ENCODE results near the gene STARD9.

GRCh38 chr15:42640109-42640508 lies 64.7 kb downstream of the STARD9 start:
- TF ChIP-seq POLR2A (IDR thresholded peaks at IDR 0.05; ENCODE audit: low read depth, low read length) (no peak), CTCF (conservative IDR thresholded peaks at IDR 0.05; ENCODE audit: low read depth, low read length) (no peak)

All from IMR-90 (cell line).